Ectodermal cell (in vitro differentiated cells): ENCODE results near the gene RNASE11.
"Not testable (repeated sequence)": the region's sequence is repeated elsewhere in the genome, so short reads cannot be mapped to it uniquely, and the experiment has no call there.

Experiments used
- H3K27ac ChIP-seq: 2 replicates; pipeline ENCODE4 v1.7.0; 2013; ENCODE audit warnings: mild to moderate bottlenecking, low read depth, low read length; ENCODE audit not compliant: insufficient read depth, poor library complexity, severe bottlenecking
- H3K27me3 ChIP-seq: 2 replicates; pipeline ENCODE4 v1.7.0; 2013; ENCODE audit warnings: mild to moderate bottlenecking, low read length; ENCODE audit not compliant: insufficient read depth, control insufficient read depth, poor library complexity, severe bottlenecking
- H3K36me3 ChIP-seq: one replicate; pipeline ENCODE4 v1.7.0; 2013; ENCODE audit warnings: low read length; ENCODE audit not compliant: control insufficient read depth, insufficient read depth
- H3K4me1 ChIP-seq: one replicate; pipeline ENCODE4 v1.7.0; 2013; ENCODE audit warnings: low read length; ENCODE audit not compliant: control insufficient read depth, insufficient read depth
- H3K4me3 ChIP-seq: 2 replicates; pipeline ENCODE4 v1.7.0; 2013; ENCODE audit warnings: low read depth, low read length, control low read depth; ENCODE audit not compliant: insufficient read depth
- H3K9me3 ChIP-seq: 2 replicates; pipeline ENCODE4 v1.7.0; 2013; ENCODE audit warnings: mild to moderate bottlenecking, low read length, moderate library complexity; ENCODE audit not compliant: control insufficient read depth
- WGBS, 2 experiments: methylation state at CpG; one replicate each; pipeline ENCODE4 v1.1.7; 2013; ENCODE audit warnings: missing lambda C conversion rate in 2 of 2; 5-methylcytosine and 5-hydroxymethylcytosine counted together

Gene RNASE11

DNA sequence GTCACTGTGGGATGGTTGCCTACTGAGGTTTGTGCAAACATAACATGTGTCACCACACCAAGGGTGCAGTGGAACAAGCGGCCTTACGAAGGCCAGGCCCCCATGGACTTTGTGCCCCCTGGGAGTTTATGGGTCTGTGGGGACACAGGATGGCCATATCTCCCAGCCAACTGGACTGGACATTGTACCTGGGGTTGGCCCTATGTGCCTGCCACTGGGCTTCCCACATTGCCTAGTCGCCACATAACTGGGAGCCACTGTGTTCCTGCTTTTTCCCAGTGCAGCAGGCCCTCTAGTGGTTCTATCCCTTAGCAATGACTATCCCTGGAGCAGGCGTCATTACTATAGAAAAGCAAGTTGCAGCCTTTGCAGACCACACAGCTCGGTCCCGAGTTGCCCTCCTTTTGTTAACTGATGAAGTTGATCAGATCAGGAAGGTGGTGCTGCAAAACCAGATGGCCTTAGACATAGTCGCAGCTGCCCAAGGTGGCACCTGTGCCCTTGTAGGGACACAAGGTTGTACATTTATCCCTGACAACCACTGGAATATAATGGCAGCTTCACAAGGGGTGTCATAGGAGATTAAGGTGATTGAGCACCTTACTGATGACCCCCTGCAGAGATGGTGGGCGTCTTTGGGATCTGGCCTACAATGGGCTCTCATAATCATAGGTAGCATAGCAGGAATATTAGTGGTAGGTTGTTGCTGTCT, 18.5 kb upstream of the RNASE11 start:
- 45 to 47% methylated on average over 8 of the region's 8 CpGs for WGBS, 2 experiments
- H3K27me3 ChIP-seq: no peaks in the 10 kb centered on the region
- H3K36me3 ChIP-seq: no peaks in the 10 kb centered on the region
- no peaks in the 10 kb centered on the region for H3K4me1 ChIP-seq
- H3K4me3 ChIP-seq: no peak overlapping the region
- H3K27ac ChIP-seq: no peak overlapping the region
- H3K9me3 ChIP-seq: no peaks in the 10 kb centered on the region

DNA sequence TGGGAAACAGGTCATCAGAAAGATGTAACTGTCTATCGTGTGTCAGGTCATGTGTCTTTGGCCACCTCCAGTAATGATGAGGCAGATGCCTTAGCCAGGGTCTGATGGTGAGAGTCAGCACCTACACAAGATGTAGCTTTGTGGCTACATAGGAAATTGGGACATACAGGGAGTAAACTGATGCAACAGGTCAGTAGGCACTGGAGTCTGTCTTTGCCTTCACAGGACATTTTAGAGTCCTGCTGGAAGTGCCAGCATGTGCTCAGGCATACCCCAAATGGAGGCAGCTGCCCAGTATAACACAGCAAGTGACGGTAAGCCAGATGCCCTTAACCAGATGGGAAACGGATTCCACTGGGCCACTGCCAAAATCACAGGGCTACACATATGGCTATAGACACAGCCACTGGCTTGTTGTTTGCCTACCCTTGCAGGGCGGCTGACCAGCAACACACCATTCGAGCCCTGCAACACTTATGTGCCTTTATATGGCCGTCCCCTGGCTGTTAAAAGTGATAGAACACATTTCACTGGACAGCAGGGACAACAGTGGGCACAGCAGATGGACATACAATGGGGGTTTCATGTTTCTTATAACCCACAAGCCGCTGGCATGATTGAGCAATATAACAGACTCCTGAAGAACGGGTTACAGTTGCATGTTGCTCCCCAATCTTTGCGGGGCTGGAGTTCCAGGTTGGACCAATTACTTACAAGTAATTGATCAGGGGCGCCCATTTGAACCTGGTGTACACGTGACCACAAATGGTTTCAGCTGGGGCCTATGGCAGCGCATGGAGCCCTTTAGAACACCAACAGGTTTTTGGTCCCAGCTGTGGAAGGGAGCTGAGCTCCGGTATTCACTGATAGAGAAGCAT, 16.3 kb upstream of the RNASE11 start:
- H3K4me1 ChIP-seq: no peaks in the 10 kb centered on the region
- no peak overlapping the region for H3K4me3 ChIP-seq
- H3K27me3 ChIP-seq: no peaks in the 10 kb centered on the region
- WGBS, 2 experiments: 93 to 95% methylated on average over 13 of the region's 13 CpGs
- H3K27ac ChIP-seq: no peak overlapping the region
- no peaks in the 10 kb centered on the region for H3K36me3 ChIP-seq
- no peaks in the 10 kb centered on the region for H3K9me3 ChIP-seq

DNA sequence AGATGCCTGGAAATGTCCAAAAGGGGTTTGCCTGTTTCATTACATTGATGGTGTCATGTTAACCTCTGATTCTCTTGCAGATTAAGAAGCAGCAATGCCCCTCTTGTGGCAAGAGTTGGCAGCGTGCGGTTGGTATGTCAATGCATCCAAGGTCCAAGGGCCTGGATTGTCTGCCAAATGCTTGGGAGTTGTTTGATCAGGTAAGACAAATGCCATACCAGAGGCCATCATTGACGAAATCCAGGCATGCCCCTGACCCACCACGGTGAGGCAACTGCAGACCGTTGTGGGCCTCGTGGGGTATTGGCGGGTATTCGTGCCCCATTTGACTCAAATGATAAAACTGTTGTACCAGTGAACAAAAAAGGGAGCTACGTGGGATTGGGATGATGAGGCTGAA, 14.8 kb upstream of the RNASE11 start:
- Histone ChIP-seq H3K4me1 (no peaks in the 10 kb centered on the region), H3K27me3 (peaks cover 5% of the 10 kb centered on the region), H3K27ac (no peak overlapping the region), H3K36me3 (no peaks in the 10 kb centered on the region), H3K9me3 (no peaks in the 10 kb centered on the region), H3K4me3 (no peak overlapping the region)
- 95% methylated on average over 9 of the region's 9 CpGs for WGBS, 2 experiments

DNA sequence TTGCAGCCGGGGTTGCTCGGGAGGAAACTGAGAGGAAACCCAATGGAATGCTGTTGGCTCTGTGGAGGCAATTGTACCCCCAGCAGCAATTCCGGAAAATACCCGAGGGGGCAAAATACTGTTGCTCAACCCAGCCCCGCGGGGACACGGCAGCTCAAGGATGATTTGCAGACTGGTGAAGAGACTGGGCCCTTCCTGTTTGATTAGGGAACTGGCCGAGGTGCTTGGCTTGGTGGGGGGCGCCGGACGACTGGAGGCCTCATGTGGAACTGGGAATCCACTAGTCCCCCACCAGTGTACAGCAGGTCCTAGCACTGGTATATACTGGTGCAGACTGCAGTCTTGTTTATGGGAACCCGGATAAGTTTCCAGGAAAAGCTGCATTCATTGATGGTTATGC, 13.7 kb upstream of the RNASE11 start:
- Histone ChIP-seq H3K9me3 (no peaks in the 10 kb centered on the region), H3K27ac (no peak overlapping the region)
- WGBS, 2 experiments: 89 to 90% methylated on average over 12 of the region's 12 CpGs

DNA sequence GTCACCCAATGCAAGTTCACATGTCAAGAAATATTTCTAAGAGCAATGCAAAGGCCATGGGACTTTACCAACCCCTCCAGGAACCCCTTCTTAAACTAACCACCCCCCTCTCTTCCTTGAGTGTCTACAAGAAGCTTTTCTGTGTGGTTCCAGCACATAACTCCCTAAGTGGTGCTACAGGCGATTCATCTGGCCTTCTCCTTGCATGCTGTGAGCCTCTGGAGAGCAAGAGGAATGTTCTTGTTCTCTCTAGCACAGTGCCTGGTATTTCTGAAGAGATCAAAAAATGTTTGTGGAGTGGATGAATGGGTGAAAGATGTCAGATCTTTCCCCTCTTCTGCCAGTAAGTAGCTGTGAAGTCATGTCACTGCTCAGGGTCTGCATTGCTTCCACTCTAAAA, 9.3 kb upstream of the RNASE11 start:
- no peaks in the 10 kb centered on the region for H3K36me3 ChIP-seq
- H3K4me1 ChIP-seq: no peaks in the 10 kb centered on the region
- peaks cover 8% of the 10 kb centered on the region for H3K27me3 ChIP-seq
- 80 to 91% methylated on average over 1 of the region's 1 CpG for WGBS, 2 experiments
- no peak overlapping the region for H3K27ac ChIP-seq
- H3K4me3 ChIP-seq: no peak overlapping the region
- H3K9me3 ChIP-seq: no peaks in the 10 kb centered on the region

More for the DNA sequence above, 13.7 kb upstream of the RNASE11 start:
- Histone ChIP-seq H3K36me3 (no peaks in the 10 kb centered on the region), H3K4me3 (no peak overlapping the region), H3K27me3 (peaks cover 8% of the 10 kb centered on the region), H3K4me1 (no peaks in the 10 kb centered on the region)

DNA sequence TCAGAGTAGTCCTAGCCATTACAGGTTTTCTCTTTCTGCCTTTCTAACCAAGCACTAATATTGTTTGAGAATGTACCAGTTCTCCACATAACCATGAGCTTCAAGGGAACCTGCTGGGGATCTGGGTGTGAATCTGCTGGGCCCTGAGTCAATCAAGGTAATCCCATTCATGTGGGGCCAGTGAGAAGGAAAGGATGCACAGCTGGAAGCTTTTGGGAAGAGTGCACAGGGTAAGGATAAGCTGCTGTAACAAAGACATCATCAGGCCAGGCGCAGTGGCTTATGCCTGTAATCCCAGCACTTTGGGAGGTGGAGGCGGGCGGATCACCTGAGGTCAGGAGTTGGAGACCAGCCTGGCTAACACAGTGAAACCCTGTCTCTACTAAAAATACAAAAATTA, 7.9 kb upstream of the RNASE11 start:
- WGBS, 2 experiments: 76 to 93% methylated on average over 3 of the region's 3 CpGs
- not testable (repeated sequence) for H3K4me1 ChIP-seq, H3K4me3 ChIP-seq, H3K27ac ChIP-seq, H3K9me3 ChIP-seq, H3K36me3 ChIP-seq, H3K27me3 ChIP-seq

DNA sequence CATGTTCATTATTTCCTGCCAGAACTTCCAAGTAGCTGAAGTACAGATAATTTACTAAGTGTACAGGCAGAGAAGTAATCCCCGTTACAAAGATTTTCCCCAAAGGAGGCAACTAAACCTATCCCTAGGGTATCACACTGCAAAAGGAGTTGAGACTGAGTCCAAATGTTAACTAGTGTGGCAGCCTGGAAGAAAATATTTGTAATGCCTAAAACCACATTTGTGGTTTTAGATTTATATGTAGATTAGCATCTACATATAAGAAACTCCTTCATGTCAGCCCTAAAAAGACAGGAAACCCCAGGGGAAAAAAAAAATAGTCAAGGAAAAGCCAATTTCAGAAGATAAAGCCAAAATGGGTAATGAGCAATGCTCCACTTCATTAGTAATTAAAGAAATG, 4.8 kb upstream of the RNASE11 start:
- H3K4me3 ChIP-seq: no peak overlapping the region
- no peaks in the 10 kb centered on the region for H3K36me3 ChIP-seq
- H3K9me3 ChIP-seq: no peaks in the 10 kb centered on the region
- 96% methylated on average over 1 of the region's 1 CpG; no CpG with 5 or more reads in 1 of the 2 experiments for WGBS, 2 experiments
- no peaks in the 10 kb centered on the region for H3K4me1 ChIP-seq
- H3K27me3 ChIP-seq: peaks cover 3% of the 10 kb centered on the region
- no peak overlapping the region for H3K27ac ChIP-seq

DNA sequence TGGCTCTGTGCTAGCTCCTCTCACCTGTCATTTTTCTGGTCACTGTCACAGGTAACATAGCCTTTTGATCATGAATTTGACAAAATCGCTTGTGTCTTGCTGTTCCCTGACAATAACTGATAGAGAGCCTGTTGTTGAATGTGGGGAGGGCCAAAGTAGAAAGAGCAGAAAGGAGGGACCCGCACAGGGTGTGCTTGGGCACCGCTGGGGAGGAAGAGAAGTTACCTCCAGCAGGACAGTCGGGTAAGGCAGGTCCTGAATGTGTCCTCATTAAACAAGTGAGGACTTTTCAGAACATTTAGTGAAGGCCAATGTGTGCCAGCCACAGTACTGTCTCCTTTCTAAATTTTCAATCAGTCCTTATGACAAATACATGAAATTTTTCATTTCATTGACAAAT, 3.4 kb upstream of the RNASE11 start, which contains the start of gene RNASE12:
RNASE12 (minus strand) TSS at position 142 of the 400 bp plus-strand sequence. CDS start 653 bp downstream, outside the sequence.
- no peak within 1 kb of the TSS for H3K4me3 ChIP-seq
- WGBS, 2 experiments: 88 to 90% methylated on average over 4 of the region's 4 CpGs
- H3K27me3 ChIP-seq: no peaks in the 10 kb centered on the region
- no peak within 1 kb of the TSS for H3K27ac ChIP-seq
- no peaks in the 10 kb centered on the region for H3K4me1 ChIP-seq
- no peaks in the 10 kb centered on the region for H3K36me3 ChIP-seq
- no peaks in the 10 kb centered on the region for H3K9me3 ChIP-seq

- Histone ChIP-seq H3K27me3 (no peaks in the 10 kb centered on the region), H3K4me1 (peaks cover 13% of the 10 kb centered on the region), H3K9me3 (no peaks in the 10 kb centered on the region), H3K27ac (no peak overlapping the region), H3K4me3 (no peak overlapping the region), H3K36me3 (no peaks in the 10 kb centered on the region)
- 90 to 92% methylated on average over 5 of the region's 5 CpGs for WGBS, 2 experiments
These were observed 3.9 kb downstream of the RNASE11 start for GRCh38 chr14:20583908-20584307.

DNA sequence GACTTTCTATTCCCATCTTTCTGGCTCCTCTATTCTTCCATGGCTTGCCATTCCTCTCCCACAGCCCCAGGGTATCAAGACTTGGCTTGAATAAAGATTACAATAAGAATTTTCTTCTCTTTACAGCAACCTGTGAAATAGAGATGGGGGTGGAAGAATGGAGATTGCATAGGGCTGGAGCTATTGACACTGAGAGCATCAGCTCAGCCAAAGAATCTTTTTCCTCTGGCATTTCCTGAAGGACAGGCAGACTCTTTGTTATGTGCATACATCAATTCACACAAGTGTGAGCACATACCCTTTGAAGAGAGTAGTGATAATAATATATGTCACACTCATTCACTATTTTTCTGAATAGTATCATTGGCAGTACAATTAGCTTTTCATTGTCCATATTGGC, 4.7 kb downstream of the RNASE11 start:
- no peak overlapping the region for H3K4me3 ChIP-seq
- no peak overlapping the region for H3K27ac ChIP-seq
- H3K9me3 ChIP-seq: no peaks in the 10 kb centered on the region
- H3K36me3 ChIP-seq: no peaks in the 10 kb centered on the region
- no peaks in the 10 kb centered on the region for H3K27me3 ChIP-seq
- H3K4me1 ChIP-seq: peaks cover 17% of the 10 kb centered on the region
